Trophoblast cell (in vitro differentiated cells and primary cell): ENCODE measurements around the gene STAT3.
"Not testable (repeated sequence)": the region's sequence is repeated elsewhere in the genome, so short reads cannot be mapped to it uniquely, and the experiment has no call there.

Experiments
- DNase-seq, 2 donors: peaks; one replicate each; pipeline ENCODE4 v3.0.0-alpha.2; 2016
- H2AFZ ChIP-seq: 2 replicates; pipeline ENCODE4 v1.6.1; 2013; ENCODE audit warnings: low read length, moderate library complexity, mild to moderate bottlenecking; ENCODE audit not compliant: insufficient read depth, poor library complexity
- H2AK5ac ChIP-seq: 2 replicates; pipeline ENCODE4 v1.6.1; 2013; ENCODE audit warnings: mild to moderate bottlenecking, low read length
- H2BK120ac ChIP-seq: 2 replicates; pipeline ENCODE4 v1.6.1; 2013; ENCODE audit warnings: low read length, mild to moderate bottlenecking, moderate library complexity; ENCODE audit not compliant: insufficient read depth, poor library complexity
- H2BK12ac ChIP-seq: 2 replicates; pipeline ENCODE4 v1.6.1; 2013; ENCODE audit warnings: mild to moderate bottlenecking, low read length, moderate library complexity
- H2BK5ac ChIP-seq: 2 replicates; pipeline ENCODE4 v1.6.1; 2013; ENCODE audit warnings: low read length, low read depth, moderate library complexity, mild to moderate bottlenecking; ENCODE audit not compliant: poor library complexity
- H3K14ac ChIP-seq: 2 replicates; pipeline ENCODE4 v1.6.1; 2013; ENCODE audit warnings: mild to moderate bottlenecking, low read length
- H3K18ac ChIP-seq: 2 replicates; pipeline ENCODE4 v1.6.1; 2013; ENCODE audit warnings: mild to moderate bottlenecking, low read length
- H3K23ac ChIP-seq: 2 replicates; pipeline ENCODE4 v1.6.1; 2013; ENCODE audit warnings: low read length
- H3K27ac ChIP-seq: 2 replicates; pipeline ENCODE4 v1.5.1; 2013; ENCODE audit warnings: low read depth, mild to moderate bottlenecking, inconsistent platforms, low read length, moderate library complexity
- H3K27me3 ChIP-seq: 2 replicates; pipeline ENCODE4 v1.6.1; 2013; ENCODE audit warnings: inconsistent platforms, mild to moderate bottlenecking, low read length, moderate library complexity; ENCODE audit not compliant: insufficient read depth
- H3K36me3 ChIP-seq, 2 experiments: 1 replicate in 1 of 2; 2 replicates in 1 of 2; pipeline ENCODE4 v1.6.1; 2013; ENCODE audit warnings: low read length in 2 of 2, mild to moderate bottlenecking in 2 of 2, moderate library complexity in 1 of 2; ENCODE audit not compliant: insufficient read depth in 2 of 2, control insufficient read depth in 1 of 2
- H3K4ac ChIP-seq: 2 replicates; pipeline ENCODE4 v1.6.1; 2013; ENCODE audit warnings: low read depth, mild to moderate bottlenecking, low read length, moderate library complexity
- H3K4me1 ChIP-seq, 2 experiments: 1 replicate in 1 of 2; 2 replicates in 1 of 2; pipeline ENCODE4 v1.6.1; 2013; ENCODE audit warnings: low read length in 2 of 2, mild to moderate bottlenecking in 2 of 2, moderate library complexity in 1 of 2; ENCODE audit not compliant: insufficient read depth in 2 of 2, control insufficient read depth in 1 of 2
- H3K4me2 ChIP-seq: 2 replicates; pipeline ENCODE4 v1.6.1; 2013; ENCODE audit warnings: inconsistent platforms, mild to moderate bottlenecking, low read length, moderate library complexity
- H3K4me3 ChIP-seq: 2 replicates; pipeline ENCODE4 v1.5.1; 2013; ENCODE audit warnings: mild to moderate bottlenecking, low read depth, low read length, inconsistent platforms
- H3K79me1 ChIP-seq: one replicate; pipeline ENCODE4 v1.6.1; 2013; ENCODE audit warnings: low read length
- H3K79me2 ChIP-seq: 2 replicates; pipeline ENCODE4 v1.6.1; 2013; ENCODE audit warnings: low read length, mild to moderate bottlenecking; ENCODE audit not compliant: control insufficient read depth, insufficient read depth, poor library complexity
- H3K9ac ChIP-seq: 2 replicates; pipeline ENCODE4 v1.6.1; 2013; ENCODE audit warnings: mild to moderate bottlenecking, low read length
- H3K9me3 ChIP-seq: 2 replicates; pipeline ENCODE4 v1.6.1; 2013; ENCODE audit warnings: low read depth, mild to moderate bottlenecking, control low read depth, inconsistent platforms, low read length; ENCODE audit not compliant: insufficient read depth
- H4K12ac ChIP-seq: 2 replicates; pipeline ENCODE4 v1.6.1; 2013; ENCODE audit warnings: low read depth, mild to moderate bottlenecking, low read length, moderate library complexity
- H4K8ac ChIP-seq: 2 replicates; pipeline ENCODE4 v1.6.1; 2013; ENCODE audit warnings: low read depth, mild to moderate bottlenecking, low read length, moderate library complexity
- H4K91ac ChIP-seq: one replicate; pipeline ENCODE4 v1.6.1; 2013; ENCODE audit warnings: low read depth, mild to moderate bottlenecking, low read length, moderate library complexity
- WGBS: extraction: QIAGEN DNeasy Blood & Tissue Kit; methylation state at CpG from one replicate; pipeline ENCODE4 v1.1.7; 2013; ENCODE audit warnings: missing lambda C conversion rate; ENCODE audit not compliant: insufficient read length, insufficient coverage; ENCODE audit errors: extremely low coverage; 5-methylcytosine and 5-hydroxymethylcytosine counted together

The STAT3 gene

GRCh38 chr17:42268236-42268635 is 120.0 kb downstream of the STAT3 start:
- no peak overlapping the region for H4K91ac ChIP-seq
- no peaks in the 10 kb centered on the region for H3K36me3 ChIP-seq
- no peaks in the 10 kb centered on the region for H3K27me3 ChIP-seq
- no peak overlapping the region for H3K23ac ChIP-seq
- no peak overlapping the region for H3K4me2 ChIP-seq
- WGBS: no CpG with 5 or more reads among the region's 5 CpGs
- H3K4ac ChIP-seq: no peak overlapping the region
- H2BK120ac ChIP-seq: no peak overlapping the region
- H3K4me3 ChIP-seq: no peak overlapping the region
- H4K8ac ChIP-seq: no peak overlapping the region
- no peak overlapping the region for H2BK5ac ChIP-seq
- no peak overlapping the region for H3K18ac ChIP-seq
- DNase-seq: peak in 1 of 2 donors; percentile 77
- H3K14ac ChIP-seq: no peak overlapping the region
- no peak overlapping the region for H2AK5ac ChIP-seq
- no peak overlapping the region for H2BK12ac ChIP-seq
- no peak overlapping the region for H3K9ac ChIP-seq
- H3K9me3 ChIP-seq: no peaks in the 10 kb centered on the region
- H2AFZ ChIP-seq: no peak overlapping the region
- H3K79me1 ChIP-seq: no peaks in the 10 kb centered on the region
- no peaks in the 10 kb centered on the region for H3K79me2 ChIP-seq
- no peak overlapping the region for H3K27ac ChIP-seq
- H4K12ac ChIP-seq: no peak overlapping the region
- H3K4me1 ChIP-seq: peaks cover 0 to 2% of the 10 kb centered on the region in 2 experiments

DNA sequence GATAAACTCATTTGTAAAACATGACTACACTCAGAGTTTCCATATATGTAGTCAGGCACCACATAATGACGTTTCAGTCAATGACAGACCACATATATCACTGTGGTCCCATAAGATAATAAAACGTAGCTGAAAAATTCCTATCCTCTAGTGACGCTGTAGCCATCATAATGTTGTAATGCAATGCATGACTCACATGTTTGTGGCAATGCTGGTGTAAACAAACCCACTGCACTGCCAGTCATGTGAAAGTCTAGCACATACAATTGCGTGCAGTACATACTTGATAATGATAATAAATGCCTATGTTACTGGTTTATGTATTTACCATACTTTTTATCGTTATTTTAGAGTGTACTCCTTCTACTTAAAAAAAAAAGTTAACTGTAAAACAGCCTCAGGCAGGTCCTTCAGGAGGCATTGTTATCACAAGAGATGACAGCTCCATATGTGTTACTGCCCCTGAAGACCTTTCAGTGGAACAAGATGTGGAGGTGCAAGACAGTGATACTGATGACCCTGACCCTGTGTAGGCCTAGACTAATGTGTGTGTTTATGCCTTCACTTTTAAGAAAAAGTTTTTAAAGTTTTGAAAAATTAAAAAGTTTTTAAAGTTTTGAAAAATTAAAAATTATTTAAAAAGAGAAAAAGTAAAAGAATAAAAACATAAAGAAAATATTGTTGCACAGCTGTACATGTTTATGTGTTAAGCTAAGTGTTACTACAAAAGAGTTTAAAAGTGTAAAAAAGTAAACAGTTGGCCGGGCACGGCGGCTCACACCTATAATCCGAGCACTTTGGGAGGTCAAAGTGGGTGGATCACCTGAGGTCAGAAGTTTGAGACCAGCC is 121.1 kb downstream of the STAT3 start:
- H3K36me3 ChIP-seq: no peaks in the 10 kb centered on the region
- DNase-seq: peak; percentile 92 to 99
- H4K91ac ChIP-seq: no peak overlapping the region
- H2BK120ac ChIP-seq: no peak overlapping the region
- peaks cover 0 to 2% of the 10 kb centered on the region in 2 experiments for H3K4me1 ChIP-seq
- H4K12ac ChIP-seq: no peak overlapping the region
- no peak overlapping the region for H3K4me2 ChIP-seq
- H3K27me3 ChIP-seq: no peaks in the 10 kb centered on the region
- no peak overlapping the region for H3K18ac ChIP-seq
- no peak overlapping the region for H3K4me3 ChIP-seq
- no peak overlapping the region for H3K23ac ChIP-seq
- no peak overlapping the region for H3K9ac ChIP-seq
- H2AFZ ChIP-seq: no peak overlapping the region
- no peak overlapping the region for H2AK5ac ChIP-seq
- no peak overlapping the region for H4K8ac ChIP-seq
- no peak overlapping the region for H2BK12ac ChIP-seq
- no peaks in the 10 kb centered on the region for H3K9me3 ChIP-seq
- no peaks in the 10 kb centered on the region for H3K79me1 ChIP-seq
- H3K4ac ChIP-seq: no peak overlapping the region
- H3K79me2 ChIP-seq: no peaks in the 10 kb centered on the region
- no peak overlapping the region for H2BK5ac ChIP-seq
- H3K27ac ChIP-seq: no peak overlapping the region
- H3K14ac ChIP-seq: no peak overlapping the region
- WGBS: no CpG with 5 or more reads among the region's 9 CpGs

DNA sequence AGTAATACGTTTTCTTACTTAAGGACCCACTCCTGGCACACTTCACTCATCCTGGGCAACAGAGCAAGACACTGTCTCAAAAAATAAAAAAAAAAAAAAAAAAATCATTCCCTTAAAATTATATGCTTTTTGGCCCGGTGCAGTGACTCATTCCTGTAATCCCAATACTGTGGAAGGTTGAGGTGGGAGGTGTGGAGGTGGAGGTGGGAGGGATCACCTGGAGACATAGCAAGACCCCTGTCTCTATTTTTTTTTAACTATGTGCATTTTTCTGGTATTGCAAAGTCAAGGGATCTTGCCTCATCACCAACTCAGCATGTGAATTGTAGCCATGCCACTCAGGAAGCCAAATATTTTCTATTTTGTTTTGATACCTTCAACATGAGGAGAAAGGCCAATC is 121.8 kb downstream of the STAT3 start:
- Histone ChIP-seq H2AK5ac (no peak overlapping the region), H3K9me3 (no peaks in the 10 kb centered on the region), H3K79me2 (no peaks in the 10 kb centered on the region), H3K4me2 (no peak overlapping the region), H3K79me1 (no peaks in the 10 kb centered on the region), H4K8ac (no peak overlapping the region), H2BK5ac (no peak overlapping the region), H2AFZ (no peak overlapping the region), H3K23ac (no peak overlapping the region), H3K27me3 (no peaks in the 10 kb centered on the region), H3K4me1 (peaks cover 0 to 2% of the 10 kb centered on the region in 2 experiments), H3K9ac (no peak overlapping the region), H2BK120ac (no peak overlapping the region), H3K18ac (no peak overlapping the region), H2BK12ac (no peak overlapping the region), H4K12ac (no peak overlapping the region), H3K4me3 (no peak overlapping the region), H3K14ac (no peak overlapping the region), H3K36me3 (no peaks in the 10 kb centered on the region), H4K91ac (no peak overlapping the region), H3K27ac (no peak overlapping the region), H3K4ac (no peak overlapping the region)
- WGBS: no CpG with 5 or more reads among the region's 2 CpGs
- no peak for DNase-seq

GRCh38 chr17:42264366-42264765 is 123.9 kb downstream of the STAT3 start:
- not testable (repeated sequence) for H2AK5ac ChIP-seq, H3K9ac ChIP-seq, H2BK120ac ChIP-seq, H3K36me3 ChIP-seq, H3K27ac ChIP-seq, H3K4me2 ChIP-seq, H3K14ac ChIP-seq, DNase-seq, H3K79me1 ChIP-seq, H2BK12ac ChIP-seq, H2BK5ac ChIP-seq, H4K91ac ChIP-seq, H3K4ac ChIP-seq, H3K4me1 ChIP-seq, H3K18ac ChIP-seq, H3K27me3 ChIP-seq, H4K8ac ChIP-seq, H2AFZ ChIP-seq, H4K12ac ChIP-seq, H3K4me3 ChIP-seq, H3K23ac ChIP-seq, H3K79me2 ChIP-seq, H3K9me3 ChIP-seq
- WGBS: no CpG with 5 or more reads among the region's 4 CpGs
